GM12872 (cell line): ENCODE data around the gene DNAJB13.

Experiments
- TF ChIP-seq, protein P1 (sequence below): IDR thresholded peaks from 3 replicates; pipeline ENCODE4 v1.5.1; 2011; ENCODE audit warnings: low read depth, mild to moderate bottlenecking, low read length, moderate library complexity; ENCODE audit not compliant: insufficient read depth

The DNAJB13 gene

DNA sequence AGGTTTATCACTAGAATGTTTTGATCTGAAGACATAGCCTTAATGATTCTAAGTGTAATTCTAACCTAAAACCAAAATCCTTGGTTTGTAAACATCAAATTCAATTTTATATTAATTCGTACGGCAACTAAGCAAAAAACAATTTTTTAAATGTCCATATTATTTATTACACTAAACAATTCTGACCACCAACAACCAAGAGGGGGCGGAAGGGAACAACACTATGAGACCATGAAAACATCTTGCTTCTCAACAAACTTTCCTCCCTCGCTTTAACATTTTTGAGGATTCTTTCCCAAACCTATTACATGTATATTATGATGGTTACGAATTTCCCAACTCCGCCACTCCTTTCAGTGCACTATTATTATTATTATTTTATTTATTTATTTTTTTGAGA lies 38.3 kb downstream of the DNAJB13 start:
- TF ChIP-seq, protein P1, sequence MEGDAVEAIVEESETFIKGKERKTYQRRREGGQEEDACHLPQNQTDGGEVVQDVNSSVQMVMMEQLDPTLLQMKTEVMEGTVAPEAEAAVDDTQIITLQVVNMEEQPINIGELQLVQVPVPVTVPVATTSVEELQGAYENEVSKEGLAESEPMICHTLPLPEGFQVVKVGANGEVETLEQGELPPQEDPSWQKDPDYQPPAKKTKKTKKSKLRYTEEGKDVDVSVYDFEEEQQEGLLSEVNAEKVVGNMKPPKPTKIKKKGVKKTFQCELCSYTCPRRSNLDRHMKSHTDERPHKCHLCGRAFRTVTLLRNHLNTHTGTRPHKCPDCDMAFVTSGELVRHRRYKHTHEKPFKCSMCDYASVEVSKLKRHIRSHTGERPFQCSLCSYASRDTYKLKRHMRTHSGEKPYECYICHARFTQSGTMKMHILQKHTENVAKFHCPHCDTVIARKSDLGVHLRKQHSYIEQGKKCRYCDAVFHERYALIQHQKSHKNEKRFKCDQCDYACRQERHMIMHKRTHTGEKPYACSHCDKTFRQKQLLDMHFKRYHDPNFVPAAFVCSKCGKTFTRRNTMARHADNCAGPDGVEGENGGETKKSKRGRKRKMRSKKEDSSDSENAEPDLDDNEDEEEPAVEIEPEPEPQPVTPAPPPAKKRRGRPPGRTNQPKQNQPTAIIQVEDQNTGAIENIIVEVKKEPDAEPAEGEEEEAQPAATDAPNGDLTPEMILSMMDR: peak; percentile 37; the same call in 1 of the 3 replicates

DNA sequence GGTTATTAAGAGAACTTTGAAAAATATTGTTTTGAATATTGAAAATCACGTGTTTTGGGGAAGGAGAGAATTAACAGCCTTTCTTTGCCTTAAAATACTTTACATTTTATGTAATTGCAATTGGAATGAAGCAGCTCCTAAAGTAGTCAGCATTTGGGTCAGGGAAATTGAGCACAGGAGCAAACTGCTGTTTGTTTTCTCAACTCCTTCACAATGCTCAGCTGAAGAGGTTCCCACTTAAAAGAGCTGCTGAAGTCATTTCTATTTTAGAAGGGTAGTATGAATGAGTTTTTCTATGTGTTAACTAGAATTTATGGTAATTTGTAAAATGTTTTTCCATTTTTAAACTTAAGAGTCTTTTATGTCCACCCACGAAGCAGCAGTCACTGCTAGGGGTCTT lies 39.9 kb downstream of the DNAJB13 start:
- TF ChIP-seq, protein P1: no peak

DNA sequence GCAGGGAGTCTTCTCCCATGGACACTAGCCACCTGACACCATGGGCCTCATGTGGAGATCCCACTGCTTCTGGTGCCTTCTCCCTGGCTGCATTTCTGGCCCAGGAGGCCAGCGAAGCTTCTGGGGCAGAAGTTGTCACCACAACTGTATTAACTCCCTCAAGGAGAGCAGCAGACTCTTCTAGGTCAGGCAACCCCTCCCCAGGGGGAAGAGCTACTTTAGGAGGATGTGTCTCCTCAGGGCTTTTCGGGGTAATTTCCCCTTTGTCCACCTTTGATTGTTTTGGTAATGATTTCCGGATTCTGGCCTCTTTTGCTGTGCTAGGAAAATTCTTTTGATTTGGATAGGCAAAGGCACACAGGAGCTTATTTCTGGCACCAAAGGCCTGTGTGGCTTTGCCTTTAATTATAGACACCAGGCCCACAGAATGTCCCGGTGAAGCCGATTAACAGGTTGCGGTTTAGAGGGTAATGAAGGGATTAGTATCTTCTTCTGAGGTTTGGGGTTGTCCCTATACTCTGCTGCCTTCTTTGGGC lies 40.7 kb downstream of the DNAJB13 start:
- TF ChIP-seq, protein P1: no peak

DNA sequence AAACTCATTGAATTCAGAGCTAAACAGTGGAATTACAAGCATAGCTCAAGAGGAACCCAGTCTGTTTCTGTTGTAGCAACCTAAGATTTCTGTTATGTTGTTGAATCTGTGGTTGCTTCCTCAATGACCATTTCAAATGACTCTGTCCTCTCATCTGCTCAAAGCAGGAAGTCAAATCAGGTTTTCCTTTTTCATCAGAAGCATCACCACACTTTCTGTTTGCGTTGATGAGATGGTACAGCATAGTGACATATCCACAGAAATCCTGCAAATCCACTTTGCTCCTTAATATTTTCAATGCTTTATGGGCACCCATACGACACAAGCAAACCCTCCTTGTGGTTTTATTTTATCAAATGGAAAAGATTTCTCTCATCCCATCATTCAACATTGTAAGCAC lies 44.4 kb downstream of the DNAJB13 start:
- TF ChIP-seq, protein P1: no peak

DNA sequence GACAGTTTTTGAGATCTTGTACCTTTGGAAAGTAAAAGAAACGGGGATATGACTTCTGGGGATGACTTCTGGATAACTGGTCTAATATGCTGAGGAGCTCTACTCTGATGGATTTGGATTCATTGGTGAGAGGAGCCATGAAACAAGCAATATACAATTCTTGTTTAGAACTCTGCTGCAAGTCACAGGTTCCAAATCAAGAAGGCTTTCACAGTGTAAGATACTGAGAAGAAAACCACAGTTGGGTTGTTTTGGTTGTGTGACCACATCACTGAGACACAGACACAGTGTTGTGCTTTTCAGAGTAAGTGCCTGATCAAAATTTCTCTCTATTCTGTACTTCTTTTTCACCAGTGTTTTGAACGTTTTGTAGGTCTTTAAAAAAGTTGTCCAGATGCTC lies 44.9 kb downstream of the DNAJB13 start:
- TF ChIP-seq, protein P1: no peak

DNA sequence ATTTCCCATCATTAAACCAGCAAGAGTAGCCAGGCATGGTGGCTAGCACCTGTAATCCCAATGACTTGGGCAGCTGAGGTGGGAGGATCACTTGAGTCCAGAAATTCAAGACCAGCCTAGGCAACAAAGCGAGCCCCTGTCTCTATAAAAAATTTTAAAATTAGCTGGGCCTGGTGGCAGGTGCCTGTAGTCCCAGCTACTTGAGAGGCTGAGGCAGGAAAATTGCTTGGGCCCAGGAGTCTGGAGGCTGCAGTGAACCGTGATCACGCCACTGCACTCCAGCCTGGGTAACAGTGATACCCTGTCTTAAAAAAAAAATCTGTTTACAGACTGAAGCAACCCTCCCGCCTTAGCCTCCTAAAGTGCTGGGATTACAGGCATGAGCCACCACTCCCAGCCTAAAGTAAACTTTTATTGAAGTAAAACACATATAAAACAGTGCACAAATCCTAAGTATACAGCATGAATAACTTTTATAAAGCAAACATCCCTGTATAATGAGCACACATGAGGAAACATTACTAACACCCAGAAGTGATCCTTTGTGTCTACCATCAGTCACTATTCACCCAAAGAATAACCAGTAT lies 45.4 kb downstream of the DNAJB13 start:
- TF ChIP-seq, protein P1: no peak

DNA sequence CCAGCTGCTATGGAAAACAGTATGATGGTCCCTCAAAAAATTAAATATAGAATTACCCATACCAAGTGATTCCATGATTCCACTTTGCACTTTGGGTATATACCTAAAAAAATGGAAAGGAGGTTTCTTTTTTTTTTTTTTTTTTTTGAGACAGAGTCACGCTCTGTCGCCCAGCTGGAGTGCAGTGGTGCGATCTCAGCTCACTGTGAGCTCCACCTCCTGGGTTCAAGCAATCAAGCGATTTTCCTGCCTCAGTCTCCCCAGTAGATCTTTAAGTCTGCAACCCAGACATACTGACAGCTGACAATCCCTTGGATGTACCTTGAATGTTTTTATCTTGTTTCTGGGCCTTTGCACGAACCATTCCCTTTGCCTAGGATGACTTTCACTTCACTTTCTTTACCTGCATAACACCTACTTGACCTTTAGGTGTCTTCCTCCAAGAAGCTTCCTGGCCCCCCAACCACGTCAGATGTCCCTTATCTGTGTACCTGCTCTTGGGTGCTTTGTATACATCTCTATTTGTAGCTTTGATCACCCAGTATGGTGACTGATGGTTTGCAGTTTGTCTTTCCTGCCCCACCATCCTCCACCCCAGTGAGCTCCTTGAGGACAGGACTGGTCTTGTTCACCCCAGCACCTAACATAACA lies 46.4 kb downstream of the DNAJB13 start:
- TF ChIP-seq, protein P1: no peak; the same call in 2 of the 3 replicates
